IMR-90 (cell line): ENCODE data around the gene CDT1. TPM values are rescaled to one million over a fixed set of nuclear protein-coding genes. Genes with fewer than 3 reads are reported as not detected.

Source experiments
- ATAC-seq: fragments of 200-7000 bp; cut with Tn5 transposase; 2 replicates; pipeline ENCODE4 v1.9.1; 2020; ENCODE audit warnings: low read depth, mild to moderate bottlenecking, moderate library complexity
- BruUV-seq: library from RNA; stranded (reverse); fragments of 400-500 nt; replicated peaks from 2 replicates; lab custom pipeline; 2021; lab: Mats Ljungman, UMichigan
- CTCF ChIA-PET: fragments of 300-600 bp; formaldehyde crosslinking; extraction: SDS; loops from one replicate; lab custom pipeline; 2021; ENCODE audit warnings: antibody characterized with exemption; lab: Yijun Ruan, JAX
- POLR2A ChIA-PET: fragments of 300-600 bp; sonication (Branson Sonifier 250); formaldehyde crosslinking; loops from one replicate; lab custom pipeline; 2022; ENCODE audit warnings: antibody characterized with exemption; ENCODE audit not compliant: unreplicated experiment; lab: Charles Lee
- DNase-seq: peaks from one replicate; pipeline ENCODE4 v3.0.0; 2013
- H2AFZ ChIP-seq: replicated peaks from 2 replicates; pipeline ENCODE3; 2013; ENCODE audit warnings: low read length, mild to moderate bottlenecking; ENCODE audit not compliant: poor library complexity
- H2AK5ac ChIP-seq: 2 replicates; pipeline ENCODE4 v1.6.1; 2013; ENCODE audit warnings: low read depth, low read length, inconsistent platforms
- H2AK9ac ChIP-seq: replicated peaks from 2 replicates; pipeline ENCODE3; 2013; ENCODE audit warnings: mild to moderate bottlenecking, low read depth, low read length, moderate library complexity; ENCODE audit not compliant: poor library complexity
- H2BK120ac ChIP-seq: 2 replicates; pipeline ENCODE4 v1.6.1; 2013; ENCODE audit warnings: low read depth, low read length, inconsistent platforms
- H2BK15ac ChIP-seq: 3 replicates; pipeline ENCODE4 v1.6.1; 2013; ENCODE audit warnings: low read depth, low read length, inconsistent platforms
- H2BK20ac ChIP-seq: 2 replicates; pipeline ENCODE4 v1.6.1; 2013; ENCODE audit warnings: low read depth, mild to moderate bottlenecking, inconsistent platforms, low read length, moderate library complexity
- H2BK5ac ChIP-seq: 2 replicates; pipeline ENCODE4 v1.6.1; 2013; ENCODE audit warnings: mild to moderate bottlenecking, low read depth, low read length, inconsistent platforms; ENCODE audit not compliant: poor library complexity, severe bottlenecking
- H3K14ac ChIP-seq: replicated peaks from 2 replicates; pipeline ENCODE4 v1.6.1; 2013; ENCODE audit warnings: low read depth, low read length, inconsistent platforms
- H3K18ac ChIP-seq: 2 replicates; pipeline ENCODE4 v1.6.1; 2013; ENCODE audit warnings: low read depth, low read length, control low read depth
- H3K23ac ChIP-seq: 2 replicates; pipeline ENCODE4 v1.6.1; 2013; ENCODE audit warnings: low read depth, low read length, inconsistent platforms
- H3K27ac ChIP-seq: 2 replicates; pipeline ENCODE4 v1.5.1; 2013; ENCODE audit warnings: mild to moderate bottlenecking, control low read depth, low read length; ENCODE audit not compliant: insufficient read depth
- H3K27me3 ChIP-seq: 2 replicates; pipeline ENCODE4 v1.6.1; 2013; ENCODE audit warnings: low read length; ENCODE audit not compliant: control insufficient read depth, insufficient read depth
- H3K36me3 ChIP-seq: 2 replicates; pipeline ENCODE4 v1.6.1; 2013; ENCODE audit warnings: low read length, mixed read lengths; ENCODE audit not compliant: control insufficient read depth, insufficient read depth
- H3K4ac ChIP-seq: 2 replicates; pipeline ENCODE4 v1.6.1; 2013; ENCODE audit warnings: low read depth, low read length, inconsistent platforms
- H3K4me1 ChIP-seq: 2 replicates; pipeline ENCODE4 v1.6.1; 2013; ENCODE audit warnings: low read length, mixed read lengths; ENCODE audit not compliant: control insufficient read depth, insufficient read depth
- H3K4me2 ChIP-seq: 2 replicates; pipeline ENCODE4 v1.6.1; 2013; ENCODE audit warnings: low read depth, mild to moderate bottlenecking, control low read depth, low read length, moderate library complexity
- H3K4me3 ChIP-seq: 2 replicates; pipeline ENCODE4 v1.5.1; 2013; ENCODE audit warnings: low read depth, mild to moderate bottlenecking, control low read depth, low read length, moderate library complexity; ENCODE audit not compliant: insufficient read depth
- H3K56ac ChIP-seq: 2 replicates; pipeline ENCODE4 v1.6.1; 2013; ENCODE audit warnings: low read length, inconsistent platforms; ENCODE audit not compliant: insufficient read depth; ENCODE audit errors: extremely low read depth
- H3K79me1 ChIP-seq, 2 experiments: 2 replicates each; pipeline ENCODE4 v1.6.1; 2013; ENCODE audit warnings: low read length in 2 of 2, inconsistent platforms in 1 of 2, low read depth in 1 of 2
- H3K9ac ChIP-seq: 2 replicates; pipeline ENCODE4 v1.6.1; 2013; ENCODE audit warnings: low read depth, low read length, control low read depth
- H3K9me1 ChIP-seq: 2 replicates; pipeline ENCODE4 v1.6.1; 2013; ENCODE audit warnings: low read length, inconsistent platforms; ENCODE audit not compliant: insufficient read depth
- H3K9me3 ChIP-seq: 2 replicates; pipeline ENCODE4 v1.6.1; 2013; ENCODE audit warnings: low read length; ENCODE audit not compliant: control insufficient read depth, insufficient read depth
- H4K20me1 ChIP-seq: 2 replicates; pipeline ENCODE4 v1.6.1; 2013; ENCODE audit warnings: low read length, inconsistent platforms; ENCODE audit not compliant: insufficient read depth
- H4K5ac ChIP-seq: 2 replicates; pipeline ENCODE4 v1.6.1; 2013; ENCODE audit warnings: mild to moderate bottlenecking, low read depth, low read length, control low read depth
- H4K8ac ChIP-seq, 2 experiments: 2 replicates each; pipeline ENCODE4 v1.6.1; 2013; ENCODE audit warnings: low read depth in 2 of 2, low read length in 2 of 2, control low read depth in 1 of 2, inconsistent platforms in 1 of 2
- H4K91ac ChIP-seq: 2 replicates; pipeline ENCODE4 v1.6.1; 2013; ENCODE audit warnings: low read depth, low read length, inconsistent platforms; ENCODE audit not compliant: insufficient read depth
- BHLHE40 ChIP-seq: fragments of 150-350 bp; IDR thresholded peaks from 2 replicates; pipeline ENCODE4 v1.6.1; 2016; ENCODE audit warnings: mild to moderate bottlenecking, low read depth, low read length
- CEBPB ChIP-seq: IDR thresholded peaks from 2 replicates; pipeline ENCODE4 v1.6.1; 2012; ENCODE audit warnings: low read depth, low read length, improper control_type of control experiment
- CHD1 ChIP-seq: IDR thresholded peaks from 2 replicates; pipeline ENCODE4 v1.6.1; 2012; ENCODE audit warnings: low read depth, low read length, improper control_type of control experiment
- CTCF ChIP-seq: conservative IDR thresholded peaks from 2 replicates; pipeline ENCODE4 v1.5.1; 2012; ENCODE audit warnings: mild to moderate bottlenecking, low read depth, low read length, improper control_type of control experiment
- ELK1 ChIP-seq: fragments of 150-350 bp; IDR thresholded peaks from 2 replicates; pipeline ENCODE4 v1.6.1; 2016; ENCODE audit warnings: low read depth, mild to moderate bottlenecking, low read length, moderate library complexity, borderline replicate concordance
- FOS ChIP-seq: fragments of 150-350 bp; IDR thresholded peaks from 2 replicates; pipeline ENCODE4 v1.6.1; 2016; ENCODE audit warnings: low read depth, low read length
- MAFK ChIP-seq: IDR thresholded peaks from 2 replicates; pipeline ENCODE4 v1.6.1; 2012; ENCODE audit warnings: low read depth, low read length, improper control_type of control experiment
- MAZ ChIP-seq: IDR thresholded peaks from 2 replicates; pipeline ENCODE4 v1.6.1; 2012; ENCODE audit warnings: low read depth, mild to moderate bottlenecking, low read length, improper control_type of control experiment, moderate library complexity, borderline replicate concordance
- MXI1 ChIP-seq: IDR thresholded peaks from 2 replicates; pipeline ENCODE4 v1.6.1; 2012; ENCODE audit warnings: low read depth, mild to moderate bottlenecking, low read length, moderate library complexity, borderline replicate concordance
- NFE2L2 ChIP-seq: fragments of 150-350 bp; IDR thresholded peaks from 2 replicates; pipeline ENCODE4 v1.6.1; 2016; ENCODE audit warnings: low read depth, mild to moderate bottlenecking, low read length
- POLR2A ChIP-seq: IDR thresholded peaks from 2 replicates; pipeline ENCODE4 v1.6.1; 2012; ENCODE audit warnings: mild to moderate bottlenecking, low read depth, low read length
- RAD21 ChIP-seq: IDR thresholded peaks from 2 replicates; pipeline ENCODE4 v1.6.1; 2012; ENCODE audit warnings: low read length, improper control_type of control experiment
- RCOR1 ChIP-seq: IDR thresholded peaks from 2 replicates; pipeline ENCODE4 v1.6.1; 2012; ENCODE audit warnings: mild to moderate bottlenecking, low read length, improper control_type of control experiment; ENCODE audit not compliant: insufficient replicate concordance
- RFX5 ChIP-seq: IDR thresholded peaks from 2 replicates; pipeline ENCODE4 v1.8.0; 2012; ENCODE audit warnings: low read depth, mild to moderate bottlenecking, low read length, moderate library complexity
- SMC3 ChIP-seq: fragments of 150-350 bp; IDR thresholded peaks from 2 replicates; pipeline ENCODE4 v1.6.1; 2016; ENCODE audit warnings: low read depth, mild to moderate bottlenecking, antibody characterized with exemption, low read length, moderate library complexity
- USF2 ChIP-seq: fragments of 150-350 bp; IDR thresholded peaks from 2 replicates; pipeline ENCODE4 v1.6.1; 2017; ENCODE audit warnings: mild to moderate bottlenecking, antibody characterized with exemption, low read length, low read depth
- WGBS, 2 experiments: methylation state at CpG; one replicate each; pipeline versions ENCODE4 v1.1.5 to v1.1.7; 2013; ENCODE audit warnings: missing lambda C conversion rate in 2 of 2; ENCODE audit not compliant: insufficient read length in 1 of 2; ENCODE audit errors: extremely low coverage in 2 of 2; 5-methylcytosine and 5-hydroxymethylcytosine counted together
- dilution Hi-C: fragments of 300-500 bp; cut with HindIII; formaldehyde crosslinking; loops from one replicate; pipeline ENCODE4 v1.14.3; 2018; ENCODE audit warnings: low sequenced_read_pairs; ENCODE audit not compliant: unreplicated experiment
- in situ Hi-C: fragments of 300-500 bp; cut with MboI; formaldehyde crosslinking; loops from 3 replicates; pipeline ENCODE4 v1.14.3; 2019; ENCODE audit warnings: low sequenced_read_pairs, inconsistent platforms, mixed read lengths
- intact Hi-C: fragments of 100-400 bp; cut with micrococcal nuclease; formaldehyde crosslinking; loops from 2 replicates; pipeline ENCODE4 v1.10.0; 2022
- polyA plus RNA-seq, 3 experiments: library from polyadenylated mRNA; depleted of rRNA; stranded (reverse); fragments of >200 nt; gene quantifications; 2 replicates each; pipeline ENCODE4 v1.2.3, GENCODE V29; 2012; ENCODE audit warnings: low replicate concordance in 1 of 3
- total RNA-seq: library from RNA; depleted of rRNA; stranded (reverse); fragments of >200 nt; gene quantifications from 2 replicates; pipeline ENCODE4 v1.2.3, GENCODE V29; 2012

Gene CDT1
- total and polyA plus RNA-seq, 2 of the 4 experiments (the other 2 are of a cell fraction), result 3.2 to 11.8 TPM

- no peak overlapping the region for H2AK9ac ChIP-seq
- H2AFZ ChIP-seq, result no peak overlapping the region
- CTCF ChIA-PET, result no interaction called here
- H3K27me3 ChIP-seq, result no peaks in the 10 kb centered on the region
- dilution Hi-C loops, result no loop called here
- no peak overlapping the region for H2BK20ac ChIP-seq
- no peak overlapping the region for H4K91ac ChIP-seq
- peaks cover 4% of the 10 kb centered on the region; the same call in 1 of the 2 replicates for H3K4me1 ChIP-seq
- no peaks in the 10 kb centered on the region for H3K9me1 ChIP-seq
- no peak for TF ChIP-seq MAFK
- no peak for TF ChIP-seq FOS
- no peak for TF ChIP-seq NFE2L2
- TF ChIP-seq MAZ, result no peak
- no peak for TF ChIP-seq SMC3
- no peak for TF ChIP-seq ELK1
- TF ChIP-seq POLR2A, result no peak
- no peak for TF ChIP-seq BHLHE40
- TF ChIP-seq RAD21, result no peak
- TF ChIP-seq CHD1, result no peak
- no peak for TF ChIP-seq RFX5
- TF ChIP-seq RCOR1, result no peak
- TF ChIP-seq MXI1, result no peak
- TF ChIP-seq USF2, result no peak
- TF ChIP-seq CTCF, result no peak
- no peak for TF ChIP-seq CEBPB
- DNase-seq, result no peak
- H2BK15ac ChIP-seq, result no peak overlapping the region
- peak overlapping the region; percentile 45; the same call in 1 of the 2 replicates for H3K27ac ChIP-seq
- H3K79me1 ChIP-seq, result no peaks in the 10 kb centered on the region
- no peak overlapping the region for H2AK5ac ChIP-seq
- no peak for ATAC-seq
- H3K18ac ChIP-seq, result no peak overlapping the region; the same call in 1 of the 2 replicates
- peaks cover 4% of the 10 kb centered on the region; the same call in 1 of the 2 replicates for H4K20me1 ChIP-seq
- BruUV-seq, result no TSS peak
- H3K4ac ChIP-seq, result no peak overlapping the region
- peaks cover 23% of the 10 kb centered on the region for H3K36me3 ChIP-seq
- no peak overlapping the region for H3K4me2 ChIP-seq
- H3K14ac ChIP-seq, result no peak overlapping the region
- H4K8ac ChIP-seq, result no peak overlapping the region
- no peak overlapping the region for H2BK5ac ChIP-seq
- in situ Hi-C loops, result no loop called here
- H4K5ac ChIP-seq, result no peak overlapping the region; the same call in 1 of the 2 replicates
- no peak overlapping the region for H3K4me3 ChIP-seq
- intact Hi-C loops, result no loop called here
- POLR2A ChIA-PET, result no interaction called here
- WGBS, 2 experiments, result 82% methylated on average over 7 of the region's 14 CpGs; no CpG with 5 or more reads in 1 of the 2 experiments
- H2BK120ac ChIP-seq, result no peak overlapping the region
- no peak overlapping the region for H3K56ac ChIP-seq
- no peak overlapping the region for H3K23ac ChIP-seq
- no peaks in the 10 kb centered on the region for H3K9me3 ChIP-seq
- no peak overlapping the region for H3K9ac ChIP-seq
These were observed 27.2 kb downstream of the CDT1 start for GRCh38 chr16:88830783-88831182.
